ENCODE data around the gene C16orf86.
"Not testable (repeated sequence)": the region's sequence is repeated elsewhere in the genome, so short reads cannot be mapped to it uniquely, and the experiment has no call there.

The C16orf86 gene

GRCh38 chr16:67685388-67686112, 18.9 kb downstream of the C16orf86 start:
- Histone ChIP-seq H3K27ac (ENCODE audit: insufficient read depth, low read length, poor library complexity, severe bottlenecking) (peak overlapping the region; percentile 28), H3K9me3 (ENCODE audit: control insufficient read depth, low read length) (no peaks in the 10 kb centered on the region), H3K27me3 (replicated peaks; ENCODE audit: control insufficient read depth, insufficient read depth, low read length, poor library complexity, severe bottlenecking) (no peaks in the 10 kb centered on the region), H3K36me3 (ENCODE audit: control insufficient read depth, insufficient read depth, low read length) (no peaks in the 10 kb centered on the region), H3K4me1 (ENCODE audit: control insufficient read depth, insufficient read depth, low read length, poor library complexity, severe bottlenecking) (peaks cover 10% of the 10 kb centered on the region), H3K4me3 (ENCODE audit: insufficient read depth, low read depth, low read length, poor library complexity, severe bottlenecking) (no peak overlapping the region)
- DNase-seq: no peak

- H3K4me3 ChIP-seq (ENCODE audit: insufficient read depth, low read depth, low read length, poor library complexity, severe bottlenecking); H3K4me1 ChIP-seq (ENCODE audit: control insufficient read depth, insufficient read depth, low read length, poor library complexity, severe bottlenecking); DNase-seq; H3K27me3 ChIP-seq (replicated peaks; ENCODE audit: control insufficient read depth, insufficient read depth, low read length, poor library complexity, severe bottlenecking); H3K9me3 ChIP-seq (ENCODE audit: control insufficient read depth, low read length); H3K27ac ChIP-seq (ENCODE audit: insufficient read depth, low read length, poor library complexity, severe bottlenecking); H3K36me3 ChIP-seq (ENCODE audit: control insufficient read depth, insufficient read depth, low read length): not testable (repeated sequence)
Measured at GRCh38 chr16:67693517-67694285, 27.1 kb downstream of the C16orf86 start.

GRCh38 chr16:67694611-67695010, 28.0 kb downstream of the C16orf86 start:
- no peaks in the 10 kb centered on the region for H3K27me3 ChIP-seq (replicated peaks; ENCODE audit: control insufficient read depth, insufficient read depth, low read length, poor library complexity, severe bottlenecking)
- no peaks in the 10 kb centered on the region for H3K36me3 ChIP-seq (ENCODE audit: control insufficient read depth, insufficient read depth, low read length)
- no peak overlapping the region for H3K27ac ChIP-seq (ENCODE audit: insufficient read depth, low read length, poor library complexity, severe bottlenecking)
- DNase-seq: no peak
- no peak overlapping the region for H3K4me3 ChIP-seq (ENCODE audit: insufficient read depth, low read depth, low read length, poor library complexity, severe bottlenecking)
- H3K9me3 ChIP-seq (ENCODE audit: control insufficient read depth, low read length): no peaks in the 10 kb centered on the region
- H3K4me1 ChIP-seq (ENCODE audit: control insufficient read depth, insufficient read depth, low read length, poor library complexity, severe bottlenecking): no peaks in the 10 kb centered on the region

GRCh38 chr16:67697422-67698185, 31.0 kb downstream of the C16orf86 start:
- no peak for DNase-seq
- no peaks in the 10 kb centered on the region for H3K9me3 ChIP-seq (ENCODE audit: control insufficient read depth, low read length)
- no peak overlapping the region for H3K27ac ChIP-seq (ENCODE audit: insufficient read depth, low read length, poor library complexity, severe bottlenecking)
- no peaks in the 10 kb centered on the region for H3K36me3 ChIP-seq (ENCODE audit: control insufficient read depth, insufficient read depth, low read length)
- no peak overlapping the region for H3K4me3 ChIP-seq (ENCODE audit: insufficient read depth, low read depth, low read length, poor library complexity, severe bottlenecking)
- H3K27me3 ChIP-seq (replicated peaks; ENCODE audit: control insufficient read depth, insufficient read depth, low read length, poor library complexity, severe bottlenecking): no peaks in the 10 kb centered on the region
- H3K4me1 ChIP-seq (ENCODE audit: control insufficient read depth, insufficient read depth, low read length, poor library complexity, severe bottlenecking): no peaks in the 10 kb centered on the region

- H3K4me3 ChIP-seq (ENCODE audit: insufficient read depth, low read depth, low read length, poor library complexity, severe bottlenecking): no peak overlapping the region
- no peaks in the 10 kb centered on the region for H3K36me3 ChIP-seq (ENCODE audit: control insufficient read depth, insufficient read depth, low read length)
- H3K27ac ChIP-seq (ENCODE audit: insufficient read depth, low read length, poor library complexity, severe bottlenecking): no peak overlapping the region
- no peaks in the 10 kb centered on the region for H3K9me3 ChIP-seq (ENCODE audit: control insufficient read depth, low read length)
- no peaks in the 10 kb centered on the region for H3K27me3 ChIP-seq (replicated peaks; ENCODE audit: control insufficient read depth, insufficient read depth, low read length, poor library complexity, severe bottlenecking)
- peaks cover 7% of the 10 kb centered on the region for H3K4me1 ChIP-seq (ENCODE audit: control insufficient read depth, insufficient read depth, low read length, poor library complexity, severe bottlenecking)
- no peak for DNase-seq
Measured at GRCh38 chr16:67699265-67699664, 32.7 kb downstream of the C16orf86 start.

- Histone ChIP-seq H3K9me3 (ENCODE audit: control insufficient read depth, low read length) (no peaks in the 10 kb centered on the region), H3K27me3 (replicated peaks; ENCODE audit: control insufficient read depth, insufficient read depth, low read length, poor library complexity, severe bottlenecking) (no peaks in the 10 kb centered on the region), H3K36me3 (ENCODE audit: control insufficient read depth, insufficient read depth, low read length) (no peaks in the 10 kb centered on the region), H3K27ac (ENCODE audit: insufficient read depth, low read length, poor library complexity, severe bottlenecking) (no peak overlapping the region), H3K4me1 (ENCODE audit: control insufficient read depth, insufficient read depth, low read length, poor library complexity, severe bottlenecking) (peaks cover 7% of the 10 kb centered on the region), H3K4me3 (ENCODE audit: insufficient read depth, low read depth, low read length, poor library complexity, severe bottlenecking) (no peak overlapping the region)
- DNase-seq: no peak
Measured at GRCh38 chr16:67701420-67701819, 34.8 kb downstream of the C16orf86 start.

GRCh38 chr16:67702130-67702529, 35.5 kb downstream of the C16orf86 start:
- no peak for DNase-seq
- H3K27me3 ChIP-seq (replicated peaks; ENCODE audit: control insufficient read depth, insufficient read depth, low read length, poor library complexity, severe bottlenecking): no peaks in the 10 kb centered on the region
- H3K27ac ChIP-seq (ENCODE audit: insufficient read depth, low read length, poor library complexity, severe bottlenecking): no peak overlapping the region
- H3K4me3 ChIP-seq (ENCODE audit: insufficient read depth, low read depth, low read length, poor library complexity, severe bottlenecking): no peak overlapping the region
- H3K4me1 ChIP-seq (ENCODE audit: control insufficient read depth, insufficient read depth, low read length, poor library complexity, severe bottlenecking): peaks cover 7% of the 10 kb centered on the region
- H3K36me3 ChIP-seq (ENCODE audit: control insufficient read depth, insufficient read depth, low read length): no peaks in the 10 kb centered on the region
- H3K9me3 ChIP-seq (ENCODE audit: control insufficient read depth, low read length): no peaks in the 10 kb centered on the region

GRCh38 chr16:67703626-67704025, 37.0 kb downstream of the C16orf86 start:
- H3K9me3 ChIP-seq (ENCODE audit: control insufficient read depth, low read length): no peaks in the 10 kb centered on the region
- H3K36me3 ChIP-seq (ENCODE audit: control insufficient read depth, insufficient read depth, low read length): no peaks in the 10 kb centered on the region
- no peak for DNase-seq
- no peaks in the 10 kb centered on the region for H3K27me3 ChIP-seq (replicated peaks; ENCODE audit: control insufficient read depth, insufficient read depth, low read length, poor library complexity, severe bottlenecking)
- no peak overlapping the region for H3K4me3 ChIP-seq (ENCODE audit: insufficient read depth, low read depth, low read length, poor library complexity, severe bottlenecking)
- peaks cover 7% of the 10 kb centered on the region for H3K4me1 ChIP-seq (ENCODE audit: control insufficient read depth, insufficient read depth, low read length, poor library complexity, severe bottlenecking)
- peak overlapping the region; percentile 1 for H3K27ac ChIP-seq (ENCODE audit: insufficient read depth, low read length, poor library complexity, severe bottlenecking)

- no peaks in the 10 kb centered on the region for H3K36me3 ChIP-seq (ENCODE audit: control insufficient read depth, insufficient read depth, low read length)
- DNase-seq: no peak
- H3K9me3 ChIP-seq (ENCODE audit: control insufficient read depth, low read length): no peaks in the 10 kb centered on the region
- H3K27me3 ChIP-seq (replicated peaks; ENCODE audit: control insufficient read depth, insufficient read depth, low read length, poor library complexity, severe bottlenecking): no peaks in the 10 kb centered on the region
- H3K4me3 ChIP-seq (ENCODE audit: insufficient read depth, low read depth, low read length, poor library complexity, severe bottlenecking): no peak overlapping the region
- peaks cover 7% of the 10 kb centered on the region for H3K4me1 ChIP-seq (ENCODE audit: control insufficient read depth, insufficient read depth, low read length, poor library complexity, severe bottlenecking)
- no peak overlapping the region for H3K27ac ChIP-seq (ENCODE audit: insufficient read depth, low read length, poor library complexity, severe bottlenecking)
Measured at GRCh38 chr16:67704110-67704509, 37.5 kb downstream of the C16orf86 start.

- H3K9me3 ChIP-seq (ENCODE audit: control insufficient read depth, low read length): no peaks in the 10 kb centered on the region
- H3K36me3 ChIP-seq (ENCODE audit: control insufficient read depth, insufficient read depth, low read length): no peaks in the 10 kb centered on the region
- H3K4me3 ChIP-seq (ENCODE audit: insufficient read depth, low read depth, low read length, poor library complexity, severe bottlenecking): no peak overlapping the region
- H3K27ac ChIP-seq (ENCODE audit: insufficient read depth, low read length, poor library complexity, severe bottlenecking): no peak overlapping the region
- no peak for DNase-seq
- H3K4me1 ChIP-seq (ENCODE audit: control insufficient read depth, insufficient read depth, low read length, poor library complexity, severe bottlenecking): peaks cover 7% of the 10 kb centered on the region
- H3K27me3 ChIP-seq (replicated peaks; ENCODE audit: control insufficient read depth, insufficient read depth, low read length, poor library complexity, severe bottlenecking): no peaks in the 10 kb centered on the region
Measured at GRCh38 chr16:67707210-67707609, 40.6 kb downstream of the C16orf86 start.

All from effector memory CD4-positive, alpha-beta T cell (primary cell).